Endometrium (tissue), 2 donors: Measurements from ENCODE around the gene SPRYD4.

ENCODE experiments used
- FAIRE-seq: peaks from 2 replicates; lab custom pipeline; 2012; peaks lifted over from hg19 to GRCh38; lab: Jason Lieb, UNC
- donor health status: control.
- donor health status: control.

SPRYD4 gene

GRCh38 chr12:56521590-56522371 is 53.4 kb downstream of the SPRYD4 start, which contains the start of gene RBMS2:
TSS of gene RBMS2 (plus strand) at chr12:56521820. CDS start at chr12:56522024, 204 bp downstream.
- FAIRE-seq, result peak; percentile 83

GRCh38 chr12:56522411-56523193 is 54.2 kb downstream of the SPRYD4 start:
- no peak for FAIRE-seq

- FAIRE-seq, result no peak
Observed at GRCh38 chr12:56528846-56529245, 60.5 kb downstream of the SPRYD4 start.
